H9 (cell line): ENCODE results near the gene ITSN2. TPM values are rescaled to one million over a fixed set of nuclear protein-coding genes. Genes with fewer than 3 reads are reported as not detected.

ENCODE experiments used
- DNase-seq: peaks from one replicate; pipeline ENCODE4 v3.0.0-alpha.2; 2017
- H2AFZ ChIP-seq: one replicate; pipeline ENCODE4 v1.6.1; 2013; ENCODE audit warnings: mild to moderate bottlenecking, low read length, control low read depth, moderate library complexity
- H2AK5ac ChIP-seq: 2 replicates; pipeline ENCODE4 v1.6.1; 2013; ENCODE audit warnings: low read length, control low read depth, mixed read lengths; ENCODE audit not compliant: insufficient read length
- H2BK120ac ChIP-seq: one replicate; pipeline ENCODE4 v1.6.1; 2013; ENCODE audit warnings: low read depth, mild to moderate bottlenecking, low read length, control low read depth, inconsistent platforms; ENCODE audit not compliant: poor library complexity, severe bottlenecking
- H2BK12ac ChIP-seq: 2 replicates; pipeline ENCODE4 v1.6.1; 2013; ENCODE audit warnings: low read length, control low read depth, mixed read lengths, low read depth; ENCODE audit not compliant: insufficient read length
- H2BK15ac ChIP-seq: 2 replicates; pipeline ENCODE4 v1.6.1; 2013; ENCODE audit warnings: low read depth, low read length, control low read depth
- H2BK20ac ChIP-seq: one replicate; pipeline ENCODE4 v1.6.1; 2013; ENCODE audit warnings: low read depth, mild to moderate bottlenecking, low read length, control low read depth, inconsistent platforms; ENCODE audit not compliant: poor library complexity, severe bottlenecking
- H2BK5ac ChIP-seq: 2 replicates; pipeline ENCODE4 v1.6.1; 2013; ENCODE audit warnings: low read length, control low read depth, mixed read lengths; ENCODE audit not compliant: insufficient read length
- H3K14ac ChIP-seq: 2 replicates; pipeline ENCODE4 v1.6.1; 2013; ENCODE audit warnings: low read length, control low read depth; ENCODE audit not compliant: insufficient read depth
- H3K18ac ChIP-seq: 2 replicates; pipeline ENCODE4 v1.6.1; 2013; ENCODE audit warnings: low read depth, mild to moderate bottlenecking, mixed read lengths, low read length, control low read depth; ENCODE audit not compliant: insufficient read length
- H3K23ac ChIP-seq: 2 replicates; pipeline ENCODE4 v1.6.1; 2013; ENCODE audit warnings: low read length, control low read depth, mixed read lengths, low read depth; ENCODE audit not compliant: insufficient read length
- H3K23me2 ChIP-seq: 2 replicates; pipeline ENCODE4 v1.6.1; 2013; ENCODE audit warnings: low read depth, mild to moderate bottlenecking, mixed read lengths, low read length, control low read depth; ENCODE audit not compliant: insufficient read length, poor library complexity, severe bottlenecking
- H3K27ac ChIP-seq: 2 replicates; pipeline ENCODE4 v1.5.1; 2013; ENCODE audit warnings: low read length, control low read depth, mixed read lengths, low read depth; ENCODE audit not compliant: insufficient read length
- H3K27me3 ChIP-seq: 2 replicates; pipeline ENCODE4 v1.6.1; 2013; ENCODE audit warnings: low read length, control low read depth, inconsistent platforms; ENCODE audit not compliant: insufficient read depth
- H3K4ac ChIP-seq: 2 replicates; pipeline ENCODE4 v1.6.1; 2013; ENCODE audit warnings: low read depth, mild to moderate bottlenecking, control low read depth, inconsistent platforms, low read length, moderate library complexity
- H3K4me1 ChIP-seq: 2 replicates; pipeline ENCODE4 v1.6.1; 2013; ENCODE audit warnings: low read length, control low read depth, inconsistent platforms; ENCODE audit not compliant: insufficient read depth
- H3K4me2 ChIP-seq: 2 replicates; pipeline ENCODE4 v1.6.1; 2013; ENCODE audit warnings: low read length, control low read depth, mixed read lengths; ENCODE audit not compliant: insufficient read length, insufficient read depth
- H3K56ac ChIP-seq: 2 replicates; pipeline ENCODE4 v1.6.1; 2013; ENCODE audit warnings: low read depth, mild to moderate bottlenecking, mixed read lengths, low read length, control low read depth; ENCODE audit not compliant: insufficient read length
- H3K79me1 ChIP-seq: 2 replicates; pipeline ENCODE4 v1.6.1; 2013; ENCODE audit warnings: low read depth, mild to moderate bottlenecking, moderate library complexity, low read length, control low read depth, inconsistent platforms; ENCODE audit not compliant: insufficient read depth, poor library complexity, severe bottlenecking
- H3K79me2 ChIP-seq: 2 replicates; pipeline ENCODE4 v1.6.1; 2013; ENCODE audit warnings: low read length, control low read depth, inconsistent platforms; ENCODE audit not compliant: insufficient read depth
- H3K9ac ChIP-seq: 2 replicates; pipeline ENCODE4 v1.6.1; 2013; ENCODE audit warnings: low read length, control low read depth, mixed read lengths; ENCODE audit not compliant: insufficient read length; ENCODE audit errors: extremely low read depth
- H3K9me3 ChIP-seq: one replicate; pipeline ENCODE4 v1.6.1; 2013; ENCODE audit warnings: low read depth, low read length, inconsistent platforms; ENCODE audit not compliant: control insufficient read depth
- H3T11ph ChIP-seq: one replicate; pipeline ENCODE4 v1.6.1; 2013; ENCODE audit warnings: mild to moderate bottlenecking, low read length, control low read depth, inconsistent platforms
- H4K20me1 ChIP-seq: one replicate; pipeline ENCODE4 v1.6.1; 2013; ENCODE audit not compliant: control insufficient read depth, insufficient read length, insufficient read depth
- H4K5ac ChIP-seq: 2 replicates; pipeline ENCODE4 v1.6.1; 2013; ENCODE audit warnings: low read depth, mild to moderate bottlenecking, mixed read lengths, low read length, control low read depth; ENCODE audit not compliant: insufficient read length
- H4K8ac ChIP-seq: replicated peaks from 2 replicates; pipeline ENCODE4 v1.6.1; 2013; ENCODE audit warnings: low read length, control low read depth, mixed read lengths, low read depth; ENCODE audit not compliant: insufficient read length
- H4K91ac ChIP-seq: 2 replicates; pipeline ENCODE4 v1.6.1; 2013; ENCODE audit warnings: low read depth, mild to moderate bottlenecking, moderate library complexity, mixed read lengths, low read length, control low read depth; ENCODE audit not compliant: insufficient read length
- H3K27ac Mint-ChIP-seq, 3 experiments: 2 replicates in 2 of 3; 3 replicates in 1 of 3; pipeline ENCODE4 v1.8.0; 2020 to 2021; ENCODE audit warnings: mixed read lengths in 3 of 3, mild to moderate bottlenecking in 1 of 3, moderate library complexity in 1 of 3
- H3K27me3 Mint-ChIP-seq: 2 replicates; pipeline ENCODE4 v1.8.0; 2021; ENCODE audit warnings: low read depth, mild to moderate bottlenecking, moderate library complexity, mixed read lengths
- H3K36me3 Mint-ChIP-seq, 3 experiments: 2 replicates in 2 of 3; 3 replicates in 1 of 3; pipeline ENCODE4 v1.8.0; 2020 to 2021; ENCODE audit warnings: low read depth in 3 of 3, mixed read lengths in 3 of 3; ENCODE audit not compliant: insufficient read depth in 1 of 3
- H3K4me1 Mint-ChIP-seq, 2 experiments: 2 replicates each; pipeline ENCODE4 v1.8.0; 2020; ENCODE audit warnings: mixed read lengths in 2 of 2
- H3K4me3 Mint-ChIP-seq, 2 experiments: 2 replicates in 1 of 2; 3 replicates in 1 of 2; pipeline ENCODE4 v1.8.0; 2020 to 2021; ENCODE audit warnings: mild to moderate bottlenecking in 2 of 2, mixed read lengths in 2 of 2, moderate library complexity in 1 of 2
- H3K9me3 Mint-ChIP-seq, 2 experiments: 2 replicates in 1 of 2; 3 replicates in 1 of 2; pipeline ENCODE4 v1.8.0; 2020; ENCODE audit warnings: mild to moderate bottlenecking in 2 of 2, mixed read lengths in 2 of 2, moderate library complexity in 1 of 2
- total RNA-seq: library from RNA; stranded (reverse); gene quantifications from 2 replicates; pipeline ENCODE4 v1.2.1, GENCODE V29; 2021
- TF ChIP-seq, protein P1 (sequence below): fragments of 200-600 bp; sonication (generic); conservative IDR thresholded peaks from 3 replicates; pipeline ENCODE4 v1.8.0; 2021; ENCODE audit warnings: antibody characterized with exemption, mild to moderate bottlenecking

The ITSN2 gene
- total RNA-seq, 1 experiment from 2014 or later, result 17.0 TPM

DNA sequence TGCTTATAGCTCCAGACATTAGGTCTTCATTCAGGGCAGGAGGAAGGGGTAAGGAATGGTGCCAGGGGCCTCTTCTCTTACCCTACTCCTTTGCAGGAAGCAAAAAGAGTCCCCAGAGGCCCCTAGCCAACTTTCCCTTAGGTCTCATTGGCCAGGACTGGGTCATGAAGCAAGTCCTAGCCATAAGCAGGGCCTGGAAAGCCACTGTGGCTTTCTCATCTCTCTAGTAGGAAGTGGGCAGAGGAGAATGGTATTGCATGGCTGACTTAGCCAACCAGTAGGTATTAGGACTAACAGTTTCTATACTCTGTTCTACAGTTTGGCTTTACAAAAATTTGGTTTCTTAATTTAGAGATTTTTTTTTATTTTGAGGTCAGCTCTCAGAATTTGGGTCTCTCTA is 180.7 kb downstream of the ITSN2 start:
- no peak overlapping the region for H4K91ac ChIP-seq
- no peaks in the 10 kb centered on the region; a peak in 1 of 7 replicates for H3K36me3 Mint-ChIP-seq
- H3T11ph ChIP-seq, result no peak overlapping the region
- no peaks in the 10 kb centered on the region for H3K79me2 ChIP-seq
- no peak overlapping the region for H3K14ac ChIP-seq
- H2BK15ac ChIP-seq, result no peak overlapping the region
- no peaks in the 10 kb centered on the region for H3K23me2 ChIP-seq
- no peak overlapping the region for H4K8ac ChIP-seq
- TF ChIP-seq, protein P1, sequence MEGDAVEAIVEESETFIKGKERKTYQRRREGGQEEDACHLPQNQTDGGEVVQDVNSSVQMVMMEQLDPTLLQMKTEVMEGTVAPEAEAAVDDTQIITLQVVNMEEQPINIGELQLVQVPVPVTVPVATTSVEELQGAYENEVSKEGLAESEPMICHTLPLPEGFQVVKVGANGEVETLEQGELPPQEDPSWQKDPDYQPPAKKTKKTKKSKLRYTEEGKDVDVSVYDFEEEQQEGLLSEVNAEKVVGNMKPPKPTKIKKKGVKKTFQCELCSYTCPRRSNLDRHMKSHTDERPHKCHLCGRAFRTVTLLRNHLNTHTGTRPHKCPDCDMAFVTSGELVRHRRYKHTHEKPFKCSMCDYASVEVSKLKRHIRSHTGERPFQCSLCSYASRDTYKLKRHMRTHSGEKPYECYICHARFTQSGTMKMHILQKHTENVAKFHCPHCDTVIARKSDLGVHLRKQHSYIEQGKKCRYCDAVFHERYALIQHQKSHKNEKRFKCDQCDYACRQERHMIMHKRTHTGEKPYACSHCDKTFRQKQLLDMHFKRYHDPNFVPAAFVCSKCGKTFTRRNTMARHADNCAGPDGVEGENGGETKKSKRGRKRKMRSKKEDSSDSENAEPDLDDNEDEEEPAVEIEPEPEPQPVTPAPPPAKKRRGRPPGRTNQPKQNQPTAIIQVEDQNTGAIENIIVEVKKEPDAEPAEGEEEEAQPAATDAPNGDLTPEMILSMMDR, result no peak
- H3K4me1 ChIP-seq, result no peaks in the 10 kb centered on the region
- H3K18ac ChIP-seq, result no peak overlapping the region
- no peak overlapping the region for H3K4ac ChIP-seq
- no peak overlapping the region for H3K56ac ChIP-seq
- no peaks in the 10 kb centered on the region for H4K20me1 ChIP-seq
- no peak overlapping the region for H2AK5ac ChIP-seq
- H3K27ac ChIP-seq, result no peak overlapping the region
- DNase-seq, result no peak
- no peaks in the 10 kb centered on the region for H3K4me1 Mint-ChIP-seq
- no peak overlapping the region for H4K5ac ChIP-seq
- H2BK5ac ChIP-seq, result no peak overlapping the region
- H3K9ac ChIP-seq, result no peak overlapping the region
- H3K9me3 ChIP-seq, result no peaks in the 10 kb centered on the region
- no peak overlapping the region for H3K27ac Mint-ChIP-seq
- no peaks in the 10 kb centered on the region for H3K9me3 Mint-ChIP-seq
- H3K4me2 ChIP-seq, result no peak overlapping the region
- no peak overlapping the region for H3K23ac ChIP-seq
- H2BK120ac ChIP-seq, result no peak overlapping the region
- no peaks in the 10 kb centered on the region for H3K27me3 Mint-ChIP-seq
- H3K27me3 ChIP-seq, result no peaks in the 10 kb centered on the region
- H2AFZ ChIP-seq, result no peak overlapping the region
- no peaks in the 10 kb centered on the region for H3K79me1 ChIP-seq
- H3K4me3 Mint-ChIP-seq, result no peak overlapping the region
- H2BK20ac ChIP-seq, result no peak overlapping the region
- no peak overlapping the region for H2BK12ac ChIP-seq
